CD4-positive, alpha-beta T cell treated with Interleukin-6 at 100 ng/mL for 8 hours (primary cell): Measurements from ENCODE around the gene KNTC1.
"Not testable (repeated sequence)": the region's sequence is repeated elsewhere in the genome, so short reads cannot be mapped to it uniquely, and the experiment has no call there.

Experiments used
- DNase-seq: peaks from one replicate; pipeline ENCODE4 v3.0.0-alpha.2; 2020; ENCODE audit warnings: mixed read lengths, low spot score

The KNTC1 gene

GRCh38 chr12:122505419-122506051, 21.5 kb upstream of the KNTC1 start:
- no peak for DNase-seq

DNA sequence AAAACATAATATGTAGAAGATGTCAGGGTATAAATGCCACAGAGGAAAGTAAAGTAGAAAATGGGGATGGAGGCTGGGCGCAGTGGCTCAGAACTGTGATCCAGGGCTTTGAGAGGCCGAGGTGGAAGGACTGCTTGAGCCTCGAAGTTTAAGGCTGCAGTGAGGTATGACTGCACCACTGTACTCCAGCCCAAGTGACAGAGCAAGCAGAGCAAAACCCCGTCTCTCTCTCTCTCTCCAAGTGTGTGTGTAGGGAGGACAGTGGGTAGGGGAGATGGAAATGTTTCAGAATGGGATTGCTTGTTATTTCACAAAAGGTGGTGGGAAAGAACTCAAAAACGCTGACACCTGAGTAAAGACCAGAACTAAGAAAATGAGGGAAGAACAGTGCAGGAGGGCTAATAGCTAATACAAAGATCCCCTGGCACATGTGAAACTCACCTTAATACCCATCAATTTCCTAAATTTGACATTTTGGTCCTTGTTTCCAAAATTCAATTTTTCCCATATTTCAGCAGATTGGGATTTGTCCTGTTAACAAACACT, 20.6 kb upstream of the KNTC1 start:
- no peak for DNase-seq

DNA sequence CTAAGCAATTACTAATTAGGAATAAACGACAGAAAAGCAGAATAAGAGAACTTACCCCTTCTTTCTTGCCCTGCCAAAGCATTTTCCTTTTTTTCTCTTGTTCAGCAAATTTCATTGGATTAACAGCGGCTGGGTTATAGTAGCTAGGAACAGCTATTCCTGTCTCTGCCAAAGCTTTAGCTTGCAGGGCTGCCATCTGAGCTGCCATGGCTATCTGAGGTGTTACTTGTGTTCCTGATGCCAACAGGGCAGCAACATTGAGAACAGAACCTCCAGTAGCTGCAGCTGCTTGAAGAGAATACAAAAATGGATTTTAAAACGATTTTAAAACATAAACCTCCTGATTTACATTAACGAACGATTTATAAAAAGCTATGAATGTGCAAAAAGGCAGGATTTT, 18.9 kb upstream of the KNTC1 start:
- no peak for DNase-seq

GRCh38 chr12:122513028-122513427, 14.0 kb upstream of the KNTC1 start:
- not testable (repeated sequence) for DNase-seq

- no peak for DNase-seq
Measured at GRCh38 chr12:122513660-122514059, 13.4 kb upstream of the KNTC1 start.

DNA sequence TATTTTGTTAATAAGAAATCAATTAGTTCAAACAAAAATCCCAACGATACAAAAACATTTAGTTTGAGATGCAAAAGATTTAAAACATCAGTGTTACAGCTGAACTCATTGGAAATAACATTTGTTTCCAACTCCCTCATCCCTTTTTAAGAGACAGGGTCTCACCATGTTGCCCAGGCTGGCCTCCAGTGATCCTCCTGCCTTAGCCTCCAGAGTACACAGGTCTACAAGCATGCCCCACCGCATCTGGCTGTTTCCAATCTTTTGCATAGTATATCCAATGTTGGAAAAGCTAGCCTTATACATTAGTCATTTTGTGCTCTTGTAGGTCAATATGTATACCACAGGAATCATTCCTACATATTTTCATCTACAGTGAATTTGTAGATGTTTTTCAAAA, 11.8 kb upstream of the KNTC1 start:
- DNase-seq, result no peak

DNA sequence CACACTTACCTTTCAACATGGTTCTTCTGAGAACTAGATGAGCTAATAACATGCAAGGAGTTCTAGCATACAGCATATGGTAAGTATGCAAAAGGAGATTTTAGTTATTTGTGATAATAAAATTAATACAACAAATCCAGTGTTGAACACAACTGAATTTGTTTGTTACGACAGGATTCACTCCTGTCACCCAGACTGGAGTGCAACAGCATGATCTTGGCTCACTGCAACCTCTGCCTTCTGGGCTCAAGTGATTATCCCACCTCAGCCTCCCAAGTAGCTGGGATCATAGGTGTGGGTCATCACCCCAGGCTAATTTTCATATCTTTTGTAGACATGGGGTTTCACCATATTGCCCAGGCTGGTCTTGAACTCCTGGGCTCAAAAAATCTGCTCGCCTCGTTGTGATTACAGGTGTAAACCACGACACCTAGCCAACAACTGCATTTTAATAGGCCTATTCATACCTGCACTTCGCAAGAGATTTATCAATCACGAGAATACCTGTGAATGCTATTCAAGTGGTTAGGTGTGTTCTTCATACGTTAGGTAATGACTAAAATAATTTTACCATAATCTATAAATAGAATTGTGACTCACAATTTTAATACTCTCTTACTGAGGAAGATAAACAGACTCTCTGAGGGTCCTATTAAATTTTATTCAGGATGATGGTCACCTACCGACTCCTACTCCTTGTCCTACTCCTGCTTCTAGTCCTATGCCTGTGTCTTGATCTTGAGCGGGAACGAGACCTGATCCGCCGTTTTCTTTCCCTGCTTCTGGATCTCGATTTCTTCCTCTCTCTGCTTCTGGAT, 10.3 kb upstream of the KNTC1 start:
- DNase-seq, result no peak

DNA sequence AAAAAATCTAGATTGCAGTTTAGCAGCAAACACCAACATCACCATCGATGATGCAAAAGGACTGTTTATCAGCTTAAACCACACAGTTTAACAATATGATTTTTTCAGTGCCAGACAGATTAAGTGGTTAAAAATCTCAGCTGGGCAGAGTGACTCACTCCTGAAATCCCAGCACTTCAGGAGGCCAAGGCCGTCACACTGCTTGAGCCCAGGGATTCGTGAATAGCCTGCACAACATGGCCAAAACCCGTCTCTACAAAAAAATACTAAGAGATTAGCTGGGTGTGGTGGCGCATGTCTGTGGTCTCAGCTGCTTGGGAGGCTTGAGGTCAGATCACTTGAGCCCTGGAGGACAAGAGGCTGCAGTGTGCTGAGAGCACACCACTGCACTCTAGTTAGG, 9.2 kb upstream of the KNTC1 start:
- DNase-seq, result no peak

DNA sequence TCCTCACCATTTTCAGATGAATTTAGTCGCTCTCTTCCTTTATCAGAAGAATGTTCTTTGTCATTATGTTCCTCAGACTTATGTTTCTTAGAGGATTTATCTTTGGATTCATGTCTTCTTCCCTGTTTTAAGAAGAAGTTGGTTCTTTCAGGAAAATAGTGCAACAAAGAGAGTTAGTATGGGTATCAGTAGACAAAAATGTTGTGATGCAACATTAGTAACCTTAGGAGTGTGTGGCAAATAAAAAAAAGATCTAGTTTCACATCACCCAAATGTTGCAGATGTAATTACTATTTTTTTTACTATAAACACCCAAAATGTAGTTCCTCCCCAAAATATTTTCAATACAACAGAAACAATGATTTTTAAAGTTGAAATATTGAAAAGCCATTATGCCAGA, 8.1 kb upstream of the KNTC1 start:
- DNase-seq, result no peak

- DNase-seq, result no peak
Measured at GRCh38 chr12:122519418-122519817, 7.6 kb upstream of the KNTC1 start.

DNA sequence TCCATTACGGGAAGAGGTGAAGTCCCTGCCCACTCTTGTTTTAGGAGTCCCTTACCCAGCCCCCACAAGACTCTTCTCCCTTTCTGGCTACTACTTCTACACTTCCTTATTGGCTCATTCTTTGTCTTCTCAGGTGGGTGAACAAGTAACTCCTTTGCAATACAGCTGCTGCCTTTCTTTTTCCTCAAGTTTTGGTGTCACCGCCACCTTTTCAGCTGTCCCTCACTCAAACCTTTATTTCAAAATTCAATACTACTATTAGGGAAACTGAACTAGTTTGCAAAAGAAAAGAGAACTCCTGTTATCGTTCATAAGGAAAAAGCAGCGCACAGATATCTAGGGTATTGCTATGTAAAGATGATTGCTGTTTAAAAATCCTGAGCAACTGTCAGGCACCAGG, 6.4 kb upstream of the KNTC1 start:
- no peak for DNase-seq

- DNase-seq, result no peak
Measured at GRCh38 chr12:122523280-122523679, 3.8 kb upstream of the KNTC1 start.

DNA sequence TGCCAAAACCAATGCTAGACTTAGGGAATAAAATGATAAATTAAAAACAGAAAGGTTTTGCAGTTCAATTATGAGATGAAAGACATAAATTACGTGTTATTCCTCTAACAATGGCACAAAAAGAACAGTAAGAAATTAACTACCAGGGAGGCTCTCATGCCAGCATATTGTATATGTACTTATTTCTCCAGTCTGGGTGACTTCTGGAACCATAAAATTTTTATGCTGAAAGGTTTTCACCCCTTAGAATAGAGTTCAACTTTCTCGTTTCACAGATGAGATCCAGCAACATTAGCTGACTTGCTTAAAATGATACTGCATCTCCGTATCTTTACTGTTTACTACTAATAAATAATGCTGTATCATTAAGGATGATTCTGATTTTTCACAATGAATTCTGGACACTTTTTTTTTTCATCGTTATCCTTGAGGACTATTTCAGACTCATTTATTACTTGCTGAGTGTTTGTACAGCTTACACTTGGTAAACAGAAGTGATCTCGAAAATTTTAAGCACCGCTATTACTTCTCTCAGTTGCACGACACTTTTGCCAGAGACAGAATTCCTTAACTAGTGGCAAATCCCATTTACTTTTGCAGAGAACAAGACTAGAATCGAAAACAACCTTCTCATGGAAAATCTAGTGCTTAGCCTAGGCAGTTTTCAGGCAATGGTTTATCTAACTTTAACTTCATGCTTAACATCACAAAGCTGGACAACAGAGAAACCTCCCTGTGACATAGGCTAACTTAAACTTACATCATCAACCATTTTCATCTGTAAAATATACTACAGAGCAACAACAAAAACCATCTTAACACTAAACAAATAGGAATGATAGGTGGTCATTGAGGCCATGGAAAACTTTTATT, 3.0 kb upstream of the KNTC1 start:
- DNase-seq, result no peak

GRCh38 chr12:122527478-122527944, 462 bp downstream of the KNTC1 start:
- DNase-seq, result peak; percentile 7

GRCh38 chr12:122528582-122528981, 1.5 kb downstream of the KNTC1 start:
- no peak for DNase-seq

GRCh38 chr12:122528992-122529391, 1.9 kb downstream of the KNTC1 start:
- no peak for DNase-seq

DNA sequence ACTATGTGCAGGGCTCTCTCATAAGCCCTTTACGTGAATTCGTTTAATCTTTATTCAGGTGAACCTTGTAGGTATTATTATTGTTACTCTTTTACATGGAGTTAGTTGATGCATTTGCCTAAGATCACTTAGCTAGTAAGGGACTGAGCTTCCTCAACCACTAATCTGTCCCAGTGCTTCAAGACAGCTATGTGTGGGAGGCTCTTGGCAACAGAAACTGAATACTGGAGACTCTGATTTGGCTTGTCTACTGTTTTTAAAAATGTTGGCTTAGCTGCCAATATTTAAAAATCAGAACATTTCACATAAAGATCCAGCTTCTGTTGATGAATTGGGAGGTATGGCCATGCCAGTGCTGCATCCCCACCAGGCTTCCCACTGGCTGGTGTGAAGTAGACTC, 6.8 kb downstream of the KNTC1 start:
- DNase-seq, result no peak

DNA sequence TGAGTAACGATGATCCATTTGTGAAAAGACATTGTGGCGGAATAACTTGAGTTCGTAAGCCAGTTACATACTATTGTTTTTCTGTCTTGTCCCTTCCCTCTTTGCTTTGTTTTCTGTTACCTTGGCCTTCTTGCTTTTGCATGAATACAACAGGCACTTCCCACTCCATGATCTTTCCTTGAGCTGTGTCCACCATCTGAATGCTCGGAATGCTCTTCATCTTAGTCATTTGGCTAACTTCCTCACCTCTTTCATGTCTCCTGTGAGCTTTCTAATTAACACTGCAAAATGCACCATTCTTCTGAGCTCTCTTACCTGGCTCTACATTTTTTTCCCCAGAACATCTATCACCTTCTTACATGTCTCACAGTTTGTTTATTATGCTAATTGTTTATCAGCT, 10.0 kb downstream of the KNTC1 start:
- no peak for DNase-seq

GRCh38 chr12:122538496-122538895, 11.4 kb downstream of the KNTC1 start:
- no peak for DNase-seq

- no peak for DNase-seq
Measured at GRCh38 chr12:122544537-122544936, 17.5 kb downstream of the KNTC1 start.

- DNase-seq, result no peak
Measured at GRCh38 chr12:122545855-122546254, 18.8 kb downstream of the KNTC1 start.

GRCh38 chr12:122547330-122547729, 20.3 kb downstream of the KNTC1 start:
- no peak for DNase-seq
